ENCODE data around the gene CHST11.
"Not testable (repeated sequence)": the region's sequence is repeated elsewhere in the genome, so short reads cannot be mapped to it uniquely, and the experiment has no call there.

The CHST11 gene

DNA sequence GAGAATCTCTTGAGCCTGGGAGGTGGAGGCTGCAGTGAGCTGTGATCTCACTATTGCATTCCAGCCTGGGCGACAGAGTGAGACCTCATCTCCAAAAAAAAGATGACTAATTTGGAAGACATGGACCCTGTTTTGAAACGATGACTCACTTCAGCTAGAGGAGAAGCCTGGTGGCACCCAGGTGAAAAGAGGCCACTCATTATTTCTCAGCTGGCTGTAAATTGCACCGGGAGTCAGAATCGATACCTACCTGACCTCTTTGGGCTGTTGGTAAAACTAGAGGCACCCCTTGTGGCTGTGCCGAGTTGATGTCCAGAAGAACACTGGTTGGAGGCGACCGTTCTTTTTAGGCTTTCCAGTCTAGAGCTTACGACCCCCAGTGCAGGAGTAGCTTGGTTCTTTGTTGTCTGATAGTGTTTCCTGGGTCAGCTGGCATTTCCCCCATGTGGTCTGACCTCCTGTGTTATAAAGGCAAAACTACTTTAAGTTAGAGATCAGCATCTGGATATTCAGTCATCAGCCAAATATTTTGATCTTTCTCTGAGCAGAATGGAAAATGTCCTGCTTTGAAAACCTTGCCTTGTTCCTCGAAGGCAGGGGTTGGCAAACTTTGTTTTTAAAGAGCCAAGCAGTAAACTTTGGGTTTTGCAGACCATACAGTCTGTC is 93.2 kb downstream of the CHST11 start:
- TF ChIP-seq, protein P1, sequence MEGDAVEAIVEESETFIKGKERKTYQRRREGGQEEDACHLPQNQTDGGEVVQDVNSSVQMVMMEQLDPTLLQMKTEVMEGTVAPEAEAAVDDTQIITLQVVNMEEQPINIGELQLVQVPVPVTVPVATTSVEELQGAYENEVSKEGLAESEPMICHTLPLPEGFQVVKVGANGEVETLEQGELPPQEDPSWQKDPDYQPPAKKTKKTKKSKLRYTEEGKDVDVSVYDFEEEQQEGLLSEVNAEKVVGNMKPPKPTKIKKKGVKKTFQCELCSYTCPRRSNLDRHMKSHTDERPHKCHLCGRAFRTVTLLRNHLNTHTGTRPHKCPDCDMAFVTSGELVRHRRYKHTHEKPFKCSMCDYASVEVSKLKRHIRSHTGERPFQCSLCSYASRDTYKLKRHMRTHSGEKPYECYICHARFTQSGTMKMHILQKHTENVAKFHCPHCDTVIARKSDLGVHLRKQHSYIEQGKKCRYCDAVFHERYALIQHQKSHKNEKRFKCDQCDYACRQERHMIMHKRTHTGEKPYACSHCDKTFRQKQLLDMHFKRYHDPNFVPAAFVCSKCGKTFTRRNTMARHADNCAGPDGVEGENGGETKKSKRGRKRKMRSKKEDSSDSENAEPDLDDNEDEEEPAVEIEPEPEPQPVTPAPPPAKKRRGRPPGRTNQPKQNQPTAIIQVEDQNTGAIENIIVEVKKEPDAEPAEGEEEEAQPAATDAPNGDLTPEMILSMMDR (IDR thresholded peaks at IDR 0.05) = no peak
- TF ChIP-seq ZFX (IDR thresholded peaks at IDR 0.05; ENCODE audit: borderline replicate concordance) = no peak

DNA sequence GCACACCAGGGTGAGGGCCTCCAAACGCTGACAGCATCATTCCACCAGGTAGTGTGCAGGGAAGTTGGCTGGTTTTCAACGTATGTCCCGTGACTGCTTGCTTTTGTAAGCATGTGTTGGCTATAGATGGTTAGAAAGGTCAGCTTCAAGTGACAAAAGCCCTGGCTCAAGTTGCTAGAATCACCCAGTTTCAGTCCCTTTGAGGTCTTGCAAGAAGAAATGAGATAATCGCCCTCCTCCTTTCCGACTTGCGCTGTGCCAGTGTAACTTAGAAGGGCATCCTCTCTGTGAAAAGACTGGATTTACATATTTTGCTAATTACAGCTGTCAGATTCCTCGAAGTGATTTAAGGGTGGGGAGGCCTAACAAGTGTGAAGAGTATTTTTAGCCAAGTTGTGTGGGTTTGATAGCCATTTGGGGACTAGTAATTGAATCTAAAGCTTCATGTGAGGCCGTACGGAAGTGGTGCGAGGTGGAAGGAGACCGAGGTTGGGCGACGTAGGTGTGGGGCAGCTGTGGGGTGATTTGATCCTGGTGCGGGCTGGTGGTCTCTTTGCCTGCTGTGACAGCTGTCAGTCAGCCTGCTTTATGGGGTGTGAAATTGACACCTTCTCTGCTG is 94.7 kb downstream of the CHST11 start:
- TF ChIP-seq ZFX (IDR thresholded peaks at IDR 0.05; ENCODE audit: borderline replicate concordance) = no peak
- TF ChIP-seq, protein P1 (IDR thresholded peaks at IDR 0.05) = no peak
- no peak overlapping the region for H3K27ac ChIP-seq

More for the DNA sequence above, 93.2 kb downstream of the CHST11 start:
- no peak overlapping the region for H3K27ac ChIP-seq

DNA sequence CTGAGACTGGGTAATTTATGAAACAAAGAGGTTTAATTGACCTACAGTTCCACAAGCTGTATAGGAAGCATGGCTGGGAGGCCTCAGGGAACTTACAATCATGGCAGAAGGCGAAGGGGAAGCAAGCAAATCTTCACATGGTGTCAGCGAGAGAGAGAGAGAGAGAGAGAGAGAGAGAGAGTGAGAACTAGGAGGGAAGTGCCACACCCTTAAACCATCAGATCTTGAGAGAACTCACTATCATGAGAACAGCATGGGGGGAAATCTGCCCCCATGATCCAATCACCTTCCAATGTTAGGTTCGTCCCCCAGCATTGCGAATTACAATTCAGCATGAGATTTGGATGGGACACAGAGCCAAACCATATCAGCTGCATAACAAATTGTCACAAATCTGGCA is 96.7 kb downstream of the CHST11 start:
- no peak for TF ChIP-seq ZFX (IDR thresholded peaks at IDR 0.05; ENCODE audit: borderline replicate concordance)
- TF ChIP-seq, protein P1 (IDR thresholded peaks at IDR 0.05) = no peak
- no peak overlapping the region for H3K27ac ChIP-seq

- no peak for TF ChIP-seq ZFX (IDR thresholded peaks at IDR 0.05; ENCODE audit: borderline replicate concordance)
- TF ChIP-seq, protein P1 (IDR thresholded peaks at IDR 0.05) = no peak
- no peak overlapping the region for H3K27ac ChIP-seq
Measured at GRCh38 chr12:104555648-104556047, 98.9 kb downstream of the CHST11 start.

- H3K27ac ChIP-seq = no peak overlapping the region
- TF ChIP-seq, protein P1 (IDR thresholded peaks at IDR 0.05) = no peak
- TF ChIP-seq ZFX (IDR thresholded peaks at IDR 0.05; ENCODE audit: borderline replicate concordance) = no peak
Measured at GRCh38 chr12:104557488-104558195, 100.9 kb downstream of the CHST11 start.

- TF ChIP-seq ZFX (IDR thresholded peaks at IDR 0.05; ENCODE audit: borderline replicate concordance) = no peak
- TF ChIP-seq, protein P1 (IDR thresholded peaks at IDR 0.05) = no peak
- H3K27ac ChIP-seq = no peak overlapping the region
Measured at GRCh38 chr12:104560881-104561280, 104.1 kb downstream of the CHST11 start.

- TF ChIP-seq, protein P1 (IDR thresholded peaks at IDR 0.05) = no peak
- TF ChIP-seq ZFX (IDR thresholded peaks at IDR 0.05; ENCODE audit: borderline replicate concordance) = no peak
- H3K27ac ChIP-seq = no peak overlapping the region
Measured at GRCh38 chr12:104562763-104563162, 106.0 kb downstream of the CHST11 start.

- H3K27ac ChIP-seq = not testable (repeated sequence)
Measured at GRCh38 chr12:104564662-104565061, 107.9 kb downstream of the CHST11 start.

Data from 22Rv1 (cell line).